ENCODE measurements around the gene AUTS2. TPM values are rescaled to one million over a fixed set of nuclear protein-coding genes. Genes with fewer than 3 reads are reported as not detected.

The AUTS2 gene
- total RNA-seq, 4 donors from 2014 or later, result 29.8 to 114 (median 59.4) TPM

- no peak for DNase-seq
- H3K4me3 ChIP-seq, result no peak overlapping the region
- H3K9me3 ChIP-seq, result no peaks in the 10 kb centered on the region
- in situ Hi-C loops (cut with MboI; ENCODE audit: low pct_ligation_motif_present in 1 of 4, low pct_unique_long_range_greater_than_20kb in 1 of 4, low sequenced_read_pairs in 3 of 4), result no loop called here
- no peak overlapping the region for H3K27ac ChIP-seq
- 25 to 42% methylated on average over 5 to 6 of the region's 6 CpGs for WGBS, 2 donors (ENCODE audit: low coverage in 1 of 2)
- no peaks in the 10 kb centered on the region for H3K36me3 ChIP-seq
- no peaks in the 10 kb centered on the region for H3K4me1 ChIP-seq
- H3K27me3 ChIP-seq, result no peaks in the 10 kb centered on the region
- intact Hi-C loops (cut with DNase I; ENCODE audit: low total_unique reads), result no loop called here
- TF ChIP-seq POLR2A (IDR thresholded peaks at IDR 0.05) (no peak), POLR2AphosphoS5 (IDR thresholded peaks at IDR 0.05) (no peak), CTCF (IDR thresholded peaks at IDR 0.05) (no peak), EP300 (IDR thresholded peaks at IDR 0.05; ENCODE audit: low read depth) (no peak)
Observed at GRCh38 chr7:69953136-69954067, 355.1 kb downstream of the AUTS2 start.

GRCh38 chr7:69956541-69956940, 358.3 kb downstream of the AUTS2 start:
- in situ Hi-C loops (cut with MboI; ENCODE audit: low pct_ligation_motif_present in 1 of 4, low pct_unique_long_range_greater_than_20kb in 1 of 4, low sequenced_read_pairs in 3 of 4), result no loop called here
- Histone ChIP-seq H3K27ac (no peak overlapping the region), H3K9me3 (no peaks in the 10 kb centered on the region), H3K4me1 (no peaks in the 10 kb centered on the region), H3K27me3 (no peaks in the 10 kb centered on the region), H3K4me3 (no peak overlapping the region), H3K36me3 (no peaks in the 10 kb centered on the region)
- DNase-seq, result no peak
- intact Hi-C loops (cut with DNase I; ENCODE audit: low total_unique reads), result no loop called here
- TF ChIP-seq POLR2AphosphoS5 (IDR thresholded peaks at IDR 0.05), result no peak
- TF ChIP-seq EP300 (IDR thresholded peaks at IDR 0.05; ENCODE audit: low read depth), result no peak
- no peak for TF ChIP-seq CTCF (IDR thresholded peaks at IDR 0.05)
- TF ChIP-seq POLR2A (IDR thresholded peaks at IDR 0.05), result no peak
- WGBS, 2 donors (ENCODE audit: low coverage in 1 of 2), result 86% methylated on average over 5 to 6 of the region's 6 CpGs

- Histone ChIP-seq H3K36me3 (no peaks in the 10 kb centered on the region), H3K27ac (no peak overlapping the region), H3K4me3 (no peak overlapping the region), H3K27me3 (no peaks in the 10 kb centered on the region), H3K4me1 (peaks cover 0 to 9% (median 4%) of the 10 kb centered on the region in 4 donors), H3K9me3 (no peaks in the 10 kb centered on the region)
- no peak for TF ChIP-seq EP300 (IDR thresholded peaks at IDR 0.05; ENCODE audit: low read depth)
- no peak for TF ChIP-seq POLR2AphosphoS5 (IDR thresholded peaks at IDR 0.05)
- no peak for TF ChIP-seq CTCF (IDR thresholded peaks at IDR 0.05)
- TF ChIP-seq POLR2A (IDR thresholded peaks at IDR 0.05), result no peak
- in situ Hi-C loops (cut with MboI; ENCODE audit: low pct_ligation_motif_present in 1 of 4, low pct_unique_long_range_greater_than_20kb in 1 of 4, low sequenced_read_pairs in 3 of 4) (no loop called here), intact Hi-C loops (cut with DNase I; ENCODE audit: low total_unique reads) (no loop called here)
- no peak for DNase-seq
- 72 to 89% methylated on average over 1 to 2 of the region's 2 CpGs for WGBS, 2 donors (ENCODE audit: low coverage in 1 of 2)
Observed at GRCh38 chr7:69957661-69958060, 359.4 kb downstream of the AUTS2 start.

GRCh38 chr7:69959789-69960499, 361.7 kb downstream of the AUTS2 start:
- intact Hi-C loops (cut with DNase I; ENCODE audit: low total_unique reads) (no loop called here), in situ Hi-C loops (cut with MboI; ENCODE audit: low pct_ligation_motif_present in 1 of 4, low pct_unique_long_range_greater_than_20kb in 1 of 4, low sequenced_read_pairs in 3 of 4) (no loop called here)
- 88% methylated on average over 3 of the region's 3 CpGs for WGBS, 2 donors (ENCODE audit: low coverage in 1 of 2)
- Histone ChIP-seq H3K27ac (no peak overlapping the region), H3K9me3 (no peaks in the 10 kb centered on the region), H3K27me3 (no peaks in the 10 kb centered on the region), H3K36me3 (no peaks in the 10 kb centered on the region), H3K4me3 (no peak overlapping the region), H3K4me1 (peaks cover 0 to 16% (median 7%) of the 10 kb centered on the region in 4 donors)
- DNase-seq, result no peak
- TF ChIP-seq CTCF (IDR thresholded peaks at IDR 0.05) (no peak), POLR2A (IDR thresholded peaks at IDR 0.05) (no peak), POLR2AphosphoS5 (IDR thresholded peaks at IDR 0.05) (no peak), EP300 (IDR thresholded peaks at IDR 0.05; ENCODE audit: low read depth) (no peak)
